HG03442 (cell line): ENCODE data around the gene CORO1C.

Experiments
- ATAC-seq: cut with Tn5 transposase; IDR thresholded peaks from one replicate; pipeline ENCODE4 v1.9.1; 2021; ENCODE audit warnings: mild to moderate bottlenecking, moderate library complexity; ENCODE audit not compliant: unreplicated experiment

CORO1C gene

DNA sequence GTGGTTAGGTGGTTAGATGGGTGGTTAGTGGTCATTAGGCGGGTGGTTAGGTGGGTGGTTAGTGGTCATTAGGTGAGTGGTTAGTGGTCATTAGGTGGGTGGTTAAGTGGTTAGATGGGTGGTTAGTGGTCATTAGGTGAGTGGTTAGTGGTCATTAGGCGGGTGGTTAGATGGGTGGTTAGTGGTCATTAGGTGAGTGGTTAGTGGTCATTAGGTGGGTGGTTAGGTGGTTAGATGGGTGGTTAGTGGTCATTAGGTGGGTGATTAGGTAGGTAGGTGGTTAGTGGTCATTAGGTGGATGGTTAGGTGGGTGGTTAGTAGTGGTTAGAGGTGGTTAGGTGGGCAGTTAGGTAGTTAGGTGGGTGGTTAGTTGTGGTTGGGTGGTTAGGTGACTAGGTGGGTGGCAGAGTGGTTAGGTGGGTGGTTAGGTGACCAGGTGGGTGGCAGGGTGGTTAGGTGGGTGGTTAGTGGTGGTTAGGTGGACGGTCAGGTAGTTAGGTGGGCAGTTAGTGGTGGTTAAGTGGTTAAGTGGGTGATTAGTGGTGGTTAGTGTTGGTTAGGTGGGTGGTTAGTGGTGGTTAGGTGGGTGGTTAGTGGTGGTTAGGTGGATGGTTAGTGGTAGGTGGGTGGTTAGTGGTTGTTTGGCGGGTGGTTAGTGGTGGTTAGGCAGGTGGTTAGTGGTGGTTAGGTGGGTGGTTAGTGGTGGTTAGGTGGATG is 125.5 kb downstream of the CORO1C start:
- ATAC-seq, result no peak

DNA sequence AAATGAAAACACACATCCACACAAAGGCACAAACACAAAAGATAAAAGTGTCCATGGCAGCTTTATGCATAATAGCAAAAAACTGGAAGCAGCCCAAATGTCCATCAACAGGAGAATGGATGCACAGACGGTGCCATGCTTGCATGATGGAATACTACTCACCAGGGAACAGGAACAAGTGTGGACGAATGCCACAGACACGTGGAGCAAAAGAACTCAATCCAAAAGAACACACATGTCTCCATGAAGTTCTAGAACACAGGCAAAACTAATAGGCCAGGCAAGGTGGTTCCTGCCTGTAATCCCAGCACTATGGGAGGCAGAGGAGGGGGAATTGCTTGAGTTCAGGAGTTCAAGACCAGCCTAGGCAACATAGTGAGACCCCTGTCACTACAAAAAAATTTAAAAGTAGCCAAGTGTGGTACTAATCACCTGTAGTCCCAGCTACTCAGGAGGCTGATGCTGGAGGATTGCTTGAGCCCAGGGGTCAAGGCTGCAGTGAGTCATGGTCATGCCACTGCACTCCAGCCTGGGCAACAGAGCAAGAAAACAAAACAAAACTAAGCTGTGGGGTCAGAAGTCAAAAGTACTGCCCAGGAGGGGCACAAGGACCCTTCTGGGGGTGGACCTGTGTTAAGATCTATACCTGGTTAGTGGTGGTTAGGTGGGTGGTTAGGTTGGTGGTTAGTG is 126.2 kb downstream of the CORO1C start:
- no peak for ATAC-seq

DNA sequence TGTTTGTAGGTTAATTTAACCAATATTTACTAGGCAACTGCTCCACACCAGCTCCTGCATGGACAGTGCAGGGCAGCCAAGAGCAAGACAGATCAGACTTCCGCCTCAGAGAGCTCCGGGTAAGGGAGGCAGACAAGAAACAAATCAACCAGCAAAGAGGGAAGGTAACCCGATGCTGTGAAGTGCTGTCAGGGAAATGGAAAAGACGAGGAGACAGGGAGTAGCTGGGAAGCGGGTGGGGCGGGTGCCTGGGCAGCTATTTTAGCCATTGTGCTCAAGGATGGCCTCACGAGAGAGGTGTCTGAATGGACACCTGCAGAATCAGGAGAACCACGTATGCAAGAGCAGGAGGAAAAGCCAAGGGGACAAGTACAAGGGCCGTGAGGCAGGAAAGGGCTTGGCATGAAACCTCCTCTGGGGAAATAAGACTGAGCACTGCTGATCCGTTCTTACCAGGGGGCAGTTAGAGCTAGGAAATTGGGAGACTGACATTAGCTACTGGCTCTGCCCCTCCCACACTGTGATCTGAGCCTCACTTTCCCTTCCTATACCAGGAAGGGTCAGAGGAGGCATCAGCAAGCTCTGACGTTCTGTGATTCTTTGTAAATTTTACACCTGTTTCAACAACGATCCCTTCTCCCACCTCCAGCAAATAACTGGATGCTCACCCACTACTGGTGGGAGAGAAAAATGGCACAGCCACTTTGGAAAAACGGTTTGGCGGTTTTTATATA is 126.9 kb downstream of the CORO1C start:
- ATAC-seq, result no peak

DNA sequence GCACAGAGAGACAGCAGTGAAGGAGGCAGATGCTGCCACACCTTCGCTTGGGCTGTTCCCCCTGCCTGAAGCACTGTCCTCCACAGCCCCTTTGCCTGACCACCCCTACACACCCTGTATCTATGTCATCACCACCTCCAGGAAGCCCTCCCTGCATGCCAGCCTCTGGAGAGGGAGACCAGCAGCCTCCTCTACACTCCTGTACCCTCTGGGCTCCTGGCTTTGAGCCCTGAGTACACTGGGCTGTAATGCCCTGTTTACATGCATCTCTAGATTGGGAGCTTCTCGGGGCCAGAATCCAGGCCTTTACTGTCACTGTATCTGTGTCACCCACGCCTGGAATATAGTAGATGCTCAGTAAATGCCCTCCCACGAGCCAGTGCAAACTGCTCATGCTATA is 127.6 kb downstream of the CORO1C start:
- ATAC-seq, result no peak

DNA sequence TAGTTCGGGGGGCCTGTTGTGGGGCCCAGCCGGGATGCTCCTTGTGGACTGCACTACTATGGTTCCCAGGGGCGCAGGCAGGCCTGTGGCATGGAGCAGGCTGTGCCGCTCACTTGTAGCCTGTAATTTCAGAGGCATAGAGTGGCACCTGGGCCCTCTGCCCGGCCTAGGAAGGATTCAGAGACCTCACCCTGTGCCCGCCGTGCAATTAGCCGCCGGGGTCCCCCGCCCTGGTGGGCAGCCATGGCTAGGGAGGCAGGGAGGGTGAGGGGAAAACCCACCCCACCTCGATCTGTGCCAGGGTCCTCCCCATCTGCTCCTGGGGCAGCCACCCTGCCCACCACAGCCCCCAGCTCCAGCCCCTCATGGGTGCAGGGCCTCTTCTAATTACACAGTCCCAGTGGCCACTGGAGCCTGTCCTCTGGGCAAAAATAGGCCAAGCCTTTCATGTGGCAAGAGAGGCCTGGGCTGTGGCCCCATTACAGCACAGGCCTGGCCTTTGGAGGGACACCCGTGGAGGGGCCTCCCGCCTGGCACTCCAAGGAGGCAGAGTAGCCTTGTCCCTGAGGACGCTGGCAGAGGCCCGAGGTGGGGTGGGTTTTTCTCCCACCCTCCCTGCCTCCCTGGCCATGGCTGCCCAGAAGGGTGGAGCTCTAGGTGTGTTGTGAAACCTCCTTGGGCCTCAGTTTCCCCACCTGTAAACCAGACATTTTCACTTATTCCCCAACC is 128.2 kb downstream of the CORO1C start:
- no peak for ATAC-seq

DNA sequence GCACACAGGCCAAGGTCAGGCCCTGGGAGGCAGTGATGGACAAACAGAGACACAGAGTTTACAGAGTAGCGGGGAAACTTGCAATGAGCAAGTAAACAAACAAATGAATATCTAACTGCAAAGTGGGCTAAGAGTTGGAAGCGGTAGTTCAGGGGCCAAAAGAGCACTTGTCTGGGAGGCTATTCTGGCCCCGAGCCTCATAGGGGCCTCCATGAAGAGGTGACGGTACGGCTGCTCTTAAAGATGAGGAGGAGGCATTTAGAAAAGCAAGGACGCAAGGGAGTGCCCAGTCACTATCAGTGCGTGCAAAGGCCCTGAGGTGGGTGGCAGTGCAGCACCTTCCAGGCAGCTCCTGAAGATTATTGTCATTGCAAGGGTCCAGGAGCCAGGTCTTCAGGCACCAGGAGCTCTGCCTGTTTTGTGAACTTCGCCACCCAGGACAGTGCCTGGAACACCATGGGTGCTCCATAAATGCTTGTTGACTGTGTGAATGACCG is 129.1 kb downstream of the CORO1C start:
- ATAC-seq, result no peak

DNA sequence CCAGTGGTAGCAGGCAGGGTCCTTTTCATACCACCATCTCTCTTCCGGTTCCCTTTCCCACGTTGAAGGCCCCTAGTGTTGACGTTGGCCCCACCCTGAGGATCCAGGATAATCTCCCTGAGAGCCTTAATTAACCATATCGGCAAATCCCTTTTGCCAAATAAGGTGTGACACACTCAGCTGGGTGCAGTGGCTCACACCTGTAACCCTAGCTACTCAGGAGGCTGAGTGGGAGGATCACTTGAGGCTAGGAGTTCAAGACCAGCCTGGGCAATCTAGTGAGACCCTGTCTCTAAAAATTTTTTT is 130.7 kb downstream of the CORO1C start:
- ATAC-seq, result no peak

DNA sequence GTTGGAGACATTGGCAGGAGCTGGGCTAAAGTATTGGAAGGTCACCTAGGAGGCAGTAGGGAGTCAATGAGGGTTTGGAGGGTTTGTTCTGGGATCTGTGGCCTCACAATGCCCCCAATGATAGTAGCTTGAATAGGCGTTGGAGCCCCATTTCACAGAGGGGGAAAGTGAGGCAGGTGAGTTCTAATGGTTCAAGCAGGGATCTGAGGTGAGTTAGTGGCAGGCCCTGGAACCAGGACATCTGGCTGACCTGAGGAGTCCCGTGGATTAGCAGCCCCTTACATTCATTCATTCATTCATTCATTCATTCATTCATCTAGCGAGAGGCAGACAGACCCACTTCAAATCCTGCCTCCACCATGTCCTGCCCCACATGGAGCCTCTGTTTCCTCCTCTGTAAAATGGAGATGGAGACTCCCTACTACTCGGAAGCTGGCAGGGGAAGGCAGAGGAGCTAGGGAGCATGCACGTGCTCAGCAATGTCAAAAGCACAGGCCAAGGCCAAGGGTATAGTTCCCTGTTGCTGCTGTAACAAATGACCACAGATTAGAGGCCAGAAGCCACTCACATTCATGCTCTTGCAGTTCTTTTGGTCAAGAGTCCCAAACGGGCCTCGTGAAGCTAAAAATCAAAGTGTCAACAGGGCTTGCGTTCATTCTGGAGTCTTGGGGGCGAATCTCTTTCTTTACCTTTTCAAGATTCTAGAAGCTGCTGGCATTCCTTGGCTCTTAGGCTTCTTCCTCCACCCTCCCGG is 131.2 kb downstream of the CORO1C start:
- ATAC-seq, result no peak

DNA sequence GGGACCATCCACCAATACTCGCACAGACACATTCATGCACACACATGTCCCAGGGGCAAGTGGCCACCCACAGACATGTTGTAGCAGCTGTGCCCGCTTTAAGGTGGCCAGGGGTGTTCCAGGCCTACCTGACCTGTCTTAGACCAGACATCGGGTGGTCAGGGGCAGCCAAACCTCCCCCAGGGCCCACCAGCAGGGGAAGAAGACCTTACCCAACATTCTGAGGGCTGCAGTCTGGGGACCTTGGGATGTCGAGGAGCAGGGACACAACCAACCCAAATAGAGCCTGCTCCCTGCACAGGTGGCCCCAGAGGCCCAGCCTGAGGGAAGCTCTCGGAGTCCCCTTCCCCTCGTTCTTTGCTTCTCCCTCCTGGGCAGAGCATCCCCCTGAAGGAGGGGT is 131.8 kb downstream of the CORO1C start:
- ATAC-seq, result no peak

DNA sequence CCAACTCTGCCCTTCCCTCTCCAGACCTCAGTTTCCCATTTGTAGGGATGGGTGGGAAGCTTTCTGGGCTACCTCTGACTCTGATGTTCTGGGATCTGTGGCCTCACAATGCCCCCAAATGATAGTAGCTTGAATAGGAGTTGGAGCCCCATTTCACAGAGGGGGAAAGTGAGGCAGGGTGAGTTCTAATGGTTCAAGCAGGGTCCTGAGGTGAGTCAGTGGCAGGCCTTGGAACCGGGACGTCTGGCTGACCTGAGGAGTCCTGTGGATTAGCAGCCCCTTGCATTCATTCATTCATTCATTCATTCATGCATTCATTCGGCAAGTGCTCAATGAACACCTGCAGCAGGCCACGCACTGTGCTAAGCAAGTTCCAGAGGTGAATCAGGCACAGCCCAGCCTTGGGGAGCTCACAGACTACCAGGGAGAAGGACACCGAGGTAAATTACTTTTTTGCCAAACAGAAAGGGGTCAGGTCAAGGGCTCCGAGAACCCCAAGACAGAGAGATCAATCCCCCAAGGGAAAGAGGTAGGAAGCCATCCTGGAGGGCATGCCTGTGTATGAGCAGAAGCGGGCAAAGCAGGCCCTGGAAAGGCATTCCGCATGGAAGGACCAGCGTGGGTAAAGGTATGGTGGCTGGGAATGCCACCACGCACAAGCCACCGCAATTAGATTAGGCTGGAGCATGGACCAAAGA is 132.6 kb downstream of the CORO1C start:
- no peak for ATAC-seq

DNA sequence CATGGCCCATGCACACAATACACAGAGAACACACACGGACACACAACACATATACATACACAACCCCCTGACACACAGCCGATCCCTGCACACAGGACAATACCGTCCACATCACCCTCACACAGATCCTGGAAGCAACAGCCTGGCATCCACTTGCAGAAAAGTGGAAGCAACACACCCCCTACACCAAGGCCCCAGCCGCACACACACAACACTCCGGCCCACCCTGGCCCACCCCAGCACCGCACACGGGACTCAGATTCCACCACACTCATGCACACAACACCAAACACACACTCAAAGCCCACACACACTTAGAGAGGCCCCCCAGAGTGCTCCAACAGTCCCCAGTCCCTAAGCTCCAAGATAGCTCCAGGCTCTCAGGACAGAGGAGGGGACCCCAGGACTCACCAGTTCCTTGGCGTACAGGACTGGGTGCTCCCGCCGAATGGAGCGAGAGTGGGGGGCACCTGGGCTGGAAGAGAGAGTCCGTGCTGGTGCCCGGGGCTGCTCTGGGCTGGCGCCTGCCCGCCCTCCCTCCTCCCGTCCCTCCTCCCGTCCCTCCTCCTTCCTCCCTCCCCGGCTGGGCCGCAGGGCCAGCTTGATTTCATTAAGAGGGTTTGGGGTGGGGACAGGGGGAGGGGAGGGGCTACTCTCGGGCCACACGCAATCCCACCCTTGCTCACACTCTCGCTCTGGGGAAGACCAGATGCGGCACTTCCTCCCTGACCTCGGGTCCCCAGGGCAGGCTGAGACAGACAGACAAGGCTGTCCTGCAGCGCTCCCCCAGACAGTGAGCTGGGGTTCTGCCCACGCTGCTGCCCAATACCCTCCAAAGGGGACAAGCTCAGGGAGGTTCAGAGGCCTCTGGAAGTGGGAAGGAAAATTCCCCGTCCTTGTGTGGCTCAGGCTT is 133.5 kb downstream of the CORO1C start, which contains the start of gene TMEM119:
Gene TMEM119 (minus strand): TSS at position 526 of the 913 bp plus-strand sequence. CDS start 5,701 bp downstream, outside the sequence.
- no peak for ATAC-seq

DNA sequence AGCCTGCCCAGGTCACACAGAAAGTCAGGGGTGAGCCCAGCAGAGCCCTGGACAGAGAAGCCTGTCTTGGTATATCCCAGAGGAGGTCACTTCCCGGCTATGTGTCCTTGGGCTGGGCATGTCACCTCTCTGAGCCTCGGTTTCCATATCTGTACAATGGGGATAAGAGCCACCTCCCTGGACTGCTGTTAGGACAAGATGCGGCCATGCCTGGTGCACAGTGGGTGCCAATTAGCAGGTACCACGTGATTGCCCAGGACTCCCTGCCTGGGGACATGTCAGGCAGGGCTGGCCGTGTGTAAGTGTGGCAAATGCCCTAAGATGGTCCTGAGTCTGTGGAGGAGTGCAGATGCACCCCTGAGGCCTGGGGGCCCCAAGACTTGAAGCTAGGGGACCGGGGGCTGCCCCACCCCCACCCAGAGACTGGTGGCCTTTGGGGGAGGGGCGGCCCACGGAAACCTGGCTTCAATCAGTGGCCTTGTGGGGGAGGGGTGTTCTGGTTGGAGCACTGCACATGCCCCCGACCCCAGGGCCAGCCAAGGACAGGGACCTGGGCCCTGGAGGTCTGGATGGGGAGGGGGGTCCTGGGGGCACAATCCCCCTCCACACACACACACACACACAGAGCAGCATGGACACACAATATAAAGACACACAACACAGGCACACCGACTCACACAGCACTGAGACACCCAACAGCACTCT is 134.3 kb downstream of the CORO1C start:
- ATAC-seq, result no peak

DNA sequence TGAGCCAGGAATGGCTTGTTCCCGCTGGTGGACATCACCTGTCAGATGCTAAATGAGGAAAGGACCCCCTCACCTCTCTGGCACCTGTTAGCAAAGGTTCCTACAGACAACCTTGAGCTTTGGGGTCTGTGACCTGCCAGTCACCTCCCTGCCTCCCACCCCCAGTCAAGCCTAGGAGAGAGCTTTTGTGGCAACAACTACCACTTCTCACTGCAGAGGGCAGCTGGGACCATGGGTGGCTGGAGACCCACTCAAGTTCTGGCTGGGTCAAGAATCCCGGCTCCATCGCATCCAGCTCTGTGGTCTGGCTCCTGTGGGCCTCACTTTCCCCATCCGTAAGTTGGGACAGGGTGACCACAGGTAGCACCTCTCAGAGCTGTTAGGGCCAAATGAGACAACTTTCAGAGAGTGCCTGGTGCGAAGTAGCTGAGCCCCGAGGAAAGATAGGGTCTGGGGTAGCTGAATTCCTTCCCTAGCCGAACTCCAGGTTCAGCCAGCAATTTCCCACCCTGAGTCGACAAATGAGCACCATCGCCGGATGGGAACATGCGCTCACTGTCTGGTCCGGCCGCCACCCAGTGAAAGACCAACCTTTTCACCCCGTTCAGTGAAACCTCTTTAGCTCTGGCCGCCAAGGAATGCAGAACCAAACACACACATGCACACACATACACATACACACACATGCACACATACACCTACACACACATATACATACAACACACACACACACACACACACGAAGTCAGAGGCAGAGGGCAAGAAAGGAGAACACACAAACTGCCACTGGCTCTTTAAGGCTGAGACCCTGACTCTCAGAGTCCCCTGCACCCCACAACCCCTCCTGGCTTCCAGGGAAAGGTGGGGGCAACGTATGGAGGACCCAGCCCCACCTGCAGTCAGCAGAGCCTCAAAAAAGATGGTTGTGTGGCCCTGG is 135.3 kb downstream of the CORO1C start:
- ATAC-seq, result no peak
